Measurements from ENCODE around the gene CORO2B. TPM values are rescaled to one million over a fixed set of nuclear protein-coding genes. Genes with fewer than 3 reads are reported as not detected.

CORO2B gene
- total and polyA plus RNA-seq, 2 experiments from 2014 or later, result 1.6 to 4.6 TPM

- Mint-ChIP-seq H3K4me1 (peaks cover 36% of the 10 kb centered on the region), H3K9me3 (peaks cover 3% of the 10 kb centered on the region; the same call in 1 of the 3 replicates), H3K4me3 (no peak overlapping the region), H3K27ac (no peak overlapping the region), H3K27me3 (ENCODE audit: insufficient read depth, low read depth, poor library complexity) (peaks cover 8% of the 10 kb centered on the region), H3K36me3 (ENCODE audit: low read depth) (0 out of 3 replicates have a peak, but pooled peaks cover 4% of the 10 kb centered on the region)
- Histone ChIP-seq H3K27me3 (ENCODE audit: insufficient read depth) (peaks cover 6% of the 10 kb centered on the region; the same call in 1 of the 2 replicates), H3K27ac (ENCODE audit: low read depth) (no peak overlapping the region), H3K4me2 (no peak overlapping the region), H3K36me3 (ENCODE audit: insufficient read depth) (no peaks in the 10 kb centered on the region), H3K9me2 (ENCODE audit: insufficient read depth) (no peaks in the 10 kb centered on the region), H3K4me3 (no peak overlapping the region), H2AFZ (no peak overlapping the region), H4K20me1 (replicated peaks; ENCODE audit: insufficient read depth) (no peaks in the 10 kb centered on the region), H3K4me1 (ENCODE audit: insufficient read depth) (peaks cover 25% of the 10 kb centered on the region), H3F3A (replicated peaks; ENCODE audit: low read depth) (peaks cover 12% of the 10 kb centered on the region; the same call in 1 of the 2 replicates), H3K79me2 (replicated peaks; ENCODE audit: insufficient read depth) (no peaks in the 10 kb centered on the region)
- no peak for ATAC-seq
- no peak for TF ChIP-seq EZH2 (IDR thresholded peaks at IDR 0.05; ENCODE audit: low read depth, unreplicated experiment)
- no peak for TF ChIP-seq EZH2phosphoT487 (IDR thresholded peaks at IDR 0.05; ENCODE audit: unreplicated experiment)
- no peak for TF ChIP-seq CREB1 (CRISPR knock-in tag; IDR thresholded peaks at IDR 0.05; ENCODE audit: low read depth)
- no peak for DNase-seq (ENCODE audit: low spot score)
Measured at GRCh38 chr15:68564173-68564572, 14.6 kb upstream of the CORO2B start.

GRCh38 chr15:68565234-68565633 lies 13.6 kb upstream of the CORO2B start:
- Histone ChIP-seq H3K4me2 (no peak overlapping the region), H3K9me2 (ENCODE audit: insufficient read depth) (no peaks in the 10 kb centered on the region), H3K4me1 (ENCODE audit: insufficient read depth) (peaks cover 26% of the 10 kb centered on the region), H3F3A (replicated peaks; ENCODE audit: low read depth) (peaks cover 9% of the 10 kb centered on the region; the same call in 1 of the 2 replicates), H3K36me3 (ENCODE audit: insufficient read depth) (no peaks in the 10 kb centered on the region), H3K27ac (ENCODE audit: low read depth) (no peak overlapping the region), H3K4me3 (no peak overlapping the region), H2AFZ (no peak overlapping the region), H3K27me3 (ENCODE audit: insufficient read depth) (peaks cover 5% of the 10 kb centered on the region; the same call in 1 of the 2 replicates), H4K20me1 (replicated peaks; ENCODE audit: insufficient read depth) (no peaks in the 10 kb centered on the region), H3K79me2 (replicated peaks; ENCODE audit: insufficient read depth) (no peaks in the 10 kb centered on the region)
- Mint-ChIP-seq H3K36me3 (ENCODE audit: low read depth) (0 out of 3 replicates have a peak, but pooled peaks cover 4% of the 10 kb centered on the region), H3K4me3 (no peak overlapping the region), H3K9me3 (peaks cover 3% of the 10 kb centered on the region; the same call in 1 of the 3 replicates), H3K27ac (no peak overlapping the region), H3K4me1 (peaks cover 37% of the 10 kb centered on the region), H3K27me3 (ENCODE audit: insufficient read depth, low read depth, poor library complexity) (no peaks in the 10 kb centered on the region)
- DNase-seq (ENCODE audit: low spot score) (no peak), ATAC-seq (no peak)
- TF ChIP-seq STAT1 (IDR thresholded peaks at IDR 0.05; ENCODE audit: unreplicated experiment) (no peak), CREB1 (CRISPR knock-in tag; IDR thresholded peaks at IDR 0.05; ENCODE audit: low read depth) (no peak), ZNF114 (CRISPR knock-in tag; IDR thresholded peaks at IDR 0.05) (no peak), POLR2AphosphoS5 (IDR thresholded peaks at IDR 0.05; ENCODE audit: low read depth) (no peak), CTCF (conservative IDR thresholded peaks at IDR 0.05; ENCODE audit: low read depth in 2 of 2) (no peak), ZNF462 (CRISPR knock-in tag; IDR thresholded peaks at IDR 0.05) (no peak), ETS1 (IDR thresholded peaks at IDR 0.05) (no peak), ZNF331 (CRISPR knock-in tag; IDR thresholded peaks at IDR 0.05; ENCODE audit: low read depth) (no peak), NANOG (IDR thresholded peaks at IDR 0.05; ENCODE audit: borderline replicate concordance) (no peak), EZH2phosphoT487 (IDR thresholded peaks at IDR 0.05; ENCODE audit: unreplicated experiment) (no peak), EZH2 (IDR thresholded peaks at IDR 0.05; ENCODE audit: low read depth, unreplicated experiment) (no peak), JUNB (IDR thresholded peaks at IDR 0.05; ENCODE audit: unreplicated experiment) (no peak)

Measured in GM23338 (cell line).